H1 (cell line): ENCODE data around the gene DTD1. TPM values are rescaled to one million over a fixed set of nuclear protein-coding genes. Genes with fewer than 3 reads are reported as not detected.

Experiments used
- CTCF ChIA-PET: fragments of 300-600 bp; sonication (Branson Sonifier 250); formaldehyde crosslinking; loops from one replicate; lab custom pipeline; 2021; ENCODE audit not compliant: partially characterized antibody; lab: Charles Lee
- POLR2A ChIA-PET: fragments of 300-600 bp; sonication (Branson Sonifier 250); formaldehyde crosslinking; loops from one replicate; lab custom pipeline; 2021; ENCODE audit warnings: inconsistent platforms; ENCODE audit not compliant: partially characterized antibody; lab: Charles Lee
- DNase-seq, 2 experiments: peaks; one replicate each; pipeline versions ENCODE4 v3.0.0 to v3.0.0-alpha.2; 2010 to 2022; ENCODE audit warnings: low spot score in 2 of 2, low read depth in 1 of 2, mixed read lengths in 1 of 2
- FAIRE-seq: peaks from 2 replicates; lab custom pipeline; 2011; peaks lifted over from hg19 to GRCh38; lab: Jason Lieb, UNC
- H2AFZ ChIP-seq: 2 replicates; pipeline ENCODE4 v1.8.1; 2012; ENCODE audit warnings: low read length, inconsistent platforms
- H2AK5ac ChIP-seq: 2 replicates; pipeline ENCODE4 v1.6.1; 2013; ENCODE audit warnings: low read depth, low read length
- H2BK120ac ChIP-seq: replicated peaks from 2 replicates; pipeline ENCODE3; 2013; ENCODE audit warnings: low read depth, low read length, inconsistent platforms
- H2BK12ac ChIP-seq: 2 replicates; pipeline ENCODE4 v1.6.1; 2013; ENCODE audit warnings: low read depth, low read length
- H2BK15ac ChIP-seq: 2 replicates; pipeline ENCODE4 v1.6.1; 2013; ENCODE audit warnings: low read length
- H2BK20ac ChIP-seq: 2 replicates; pipeline ENCODE4 v1.6.1; 2013; ENCODE audit warnings: low read length
- H2BK5ac ChIP-seq: 2 replicates; pipeline ENCODE4 v1.6.1; 2013; ENCODE audit warnings: low read depth, low read length
- H3K14ac ChIP-seq: 2 replicates; pipeline ENCODE4 v1.6.1; 2013; ENCODE audit warnings: inconsistent platforms; ENCODE audit not compliant: insufficient read length
- H3K18ac ChIP-seq: 2 replicates; pipeline ENCODE4 v1.6.1; 2013; ENCODE audit warnings: low read length; ENCODE audit errors: extremely low read depth
- H3K23ac ChIP-seq: 2 replicates; pipeline ENCODE4 v1.6.1; 2013; ENCODE audit warnings: inconsistent platforms; ENCODE audit not compliant: insufficient read length
- H3K23me2 ChIP-seq: 2 replicates; pipeline ENCODE4 v1.6.1; 2013; ENCODE audit warnings: low read depth, low read length
- H3K27ac ChIP-seq: 2 replicates; pipeline ENCODE4 v1.6.1; 2011; ENCODE audit warnings: low read depth, low read length, inconsistent platforms
- H3K27me3 ChIP-seq, 4 experiments: replicated peaks in 1 of 4; 1 replicate in 1 of 4; 2 replicates in 3 of 4; pipeline versions ENCODE4 v1.6.1 to v1.8.1; 2011 to 2013; ENCODE audit warnings: low read length in 3 of 4, mild to moderate bottlenecking in 3 of 4, inconsistent platforms in 2 of 4, mixed read lengths in 2 of 4, moderate library complexity in 1 of 4; ENCODE audit not compliant: control insufficient read depth in 3 of 4, insufficient read depth in 3 of 4; ENCODE audit errors: extremely low read depth in 1 of 4
- H3K36me3 ChIP-seq, 4 experiments: 2 replicates each; pipeline versions ENCODE4 v1.6.1 to v1.8.1; 2011 to 2013; ENCODE audit warnings: mild to moderate bottlenecking in 4 of 4, low read length in 3 of 4, moderate library complexity in 2 of 4, control low read depth in 1 of 4, inconsistent platforms in 1 of 4; ENCODE audit not compliant: insufficient read depth in 4 of 4, control insufficient read depth in 2 of 4
- H3K4ac ChIP-seq: replicated peaks from 2 replicates; pipeline ENCODE3; 2013; ENCODE audit warnings: low read length, low read depth, mixed read lengths, inconsistent platforms; ENCODE audit not compliant: insufficient read length
- H3K4me1 ChIP-seq, 4 experiments: replicated peaks in 1 of 4; 1 replicate in 1 of 4; 2 replicates in 3 of 4; pipeline versions ENCODE4 v1.6.1 to v1.8.1; 2011 to 2013; ENCODE audit warnings: low read length in 3 of 4, inconsistent platforms in 2 of 4, mixed read lengths in 1 of 4; ENCODE audit not compliant: insufficient read depth in 4 of 4, control insufficient read depth in 3 of 4
- H3K4me2 ChIP-seq, 2 experiments: 2 replicates each; pipeline versions ENCODE4 v1.6.1 to v1.8.1; 2011 to 2013; ENCODE audit warnings: low read depth in 2 of 2, low read length in 2 of 2, control low read depth in 1 of 2, inconsistent platforms in 1 of 2, mild to moderate bottlenecking in 1 of 2; ENCODE audit not compliant: insufficient read depth in 1 of 2
- H3K4me3 ChIP-seq, 4 experiments: fragments of 200-600, 300-600 bp in 1 of 4; sonication (generic), shearing (Covaris generic), sonication (Bioruptor Twin) in 1 of 4; 2 replicates each; pipeline versions ENCODE4 v1.5.1 to v1.8.1; 2011 to 2016; ENCODE audit warnings: low read length in 4 of 4, low read depth in 3 of 4, control low read depth in 2 of 4, inconsistent platforms in 2 of 4, mild to moderate bottlenecking in 2 of 4, mixed read lengths in 1 of 4, moderate library complexity in 1 of 4; ENCODE audit not compliant: insufficient read depth in 2 of 4; ENCODE audit errors: extremely low read depth in 1 of 4
- H3K56ac ChIP-seq: replicated peaks from 2 replicates; pipeline ENCODE3; 2013; ENCODE audit warnings: low read depth, mild to moderate bottlenecking, mixed read lengths, low read length, inconsistent platforms; ENCODE audit not compliant: insufficient read length
- H3K79me1 ChIP-seq: 2 replicates; pipeline ENCODE4 v1.6.1; 2013; ENCODE audit warnings: low read depth, low read length, control low read depth
- H3K79me2 ChIP-seq, 2 experiments: 2 replicates each; pipeline versions ENCODE4 v1.6.1 to v1.8.1; 2012 to 2013; ENCODE audit warnings: low read length in 2 of 2, mild to moderate bottlenecking in 2 of 2, inconsistent platforms in 1 of 2; ENCODE audit not compliant: insufficient read depth in 2 of 2, control insufficient read depth in 1 of 2
- H3K9ac ChIP-seq, 4 experiments: replicated peaks in 1 of 4; 1 replicate in 1 of 4; 2 replicates in 3 of 4; pipeline versions ENCODE4 v1.6.1 to v1.8.1; 2011 to 2013; ENCODE audit warnings: low read depth in 3 of 4, low read length in 3 of 4, control low read depth in 2 of 4, mild to moderate bottlenecking in 2 of 4, moderate library complexity in 2 of 4, inconsistent platforms in 1 of 4; ENCODE audit errors: extremely low read depth in 1 of 4
- H3K9me3 ChIP-seq, 2 experiments: 2 replicates each; pipeline versions ENCODE4 v1.6.1 to v1.8.1; 2012 to 2013; ENCODE audit warnings: mild to moderate bottlenecking in 2 of 2, moderate library complexity in 2 of 2, control low read depth in 1 of 2, inconsistent platforms in 1 of 2, low read depth in 1 of 2, low read length in 1 of 2, mixed read lengths in 1 of 2; ENCODE audit not compliant: insufficient read depth in 2 of 2
- H4K20me1 ChIP-seq, 2 experiments: replicated peaks in 1 of 2; 2 replicates each; pipeline versions ENCODE3 to v1.8.1; 2011 to 2013; ENCODE audit warnings: inconsistent platforms in 2 of 2, low read length in 2 of 2, mild to moderate bottlenecking in 1 of 2; ENCODE audit not compliant: insufficient read depth in 2 of 2, control insufficient read depth in 1 of 2
- H4K5ac ChIP-seq: 2 replicates; pipeline ENCODE4 v1.6.1; 2013; ENCODE audit warnings: low read length, low read depth, mixed read lengths, inconsistent platforms; ENCODE audit not compliant: insufficient read length
- H4K8ac ChIP-seq: 2 replicates; pipeline ENCODE4 v1.8.0; 2013; ENCODE audit warnings: mild to moderate bottlenecking, moderate library complexity, low read length, inconsistent platforms; ENCODE audit not compliant: insufficient read depth; ENCODE audit errors: extremely low read depth
- H4K91ac ChIP-seq: replicated peaks from 2 replicates; pipeline ENCODE3; 2013; ENCODE audit warnings: low read length, mixed read lengths, inconsistent platforms; ENCODE audit not compliant: insufficient read length
- SIN3A ChIP-seq, 2 experiments: IDR thresholded peaks in 1 of 2; conservative IDR thresholded peaks in 1 of 2; 2 replicates each; pipeline ENCODE4 v1.6.1; 2011 to 2012; ENCODE audit warnings: low read length in 2 of 2, improper control_type of control experiment in 1 of 2, low read depth in 1 of 2, mild to moderate bottlenecking in 1 of 2
- WGBS, 2 experiments: shearing (Covaris generic) in 1 of 2; methylation state at CpG; one replicate each; pipeline versions ENCODE4 v1.1.6 to v1.1.7; 2013 to 2015; ENCODE audit warnings: low lambda C conversion rate in 2 of 2, mixed read lengths in 2 of 2, inconsistent platforms in 1 of 2, low coverage in 1 of 2, missing lambda C conversion rate in 1 of 2; ENCODE audit not compliant: insufficient replicate concordance in 2 of 2, insufficient coverage in 1 of 2, insufficient read length in 1 of 2; ENCODE audit errors: extremely low coverage in 1 of 2, missing lambda C conversion rate in 1 of 2; 5-methylcytosine and 5-hydroxymethylcytosine counted together
- polyA plus RNA-seq, 7 experiments: library from polyadenylated mRNA; depleted of rRNA in 3 of 7; stranded (reverse) in 5 of 7; unstranded in 2 of 7; fragments of >200 nt in 5 of 7; fragments of 200-250 nt in 2 of 7; gene quantifications; 1 replicate in 5 of 7; 2 replicates in 1 of 7; 4 replicates in 1 of 7; pipeline versions ENCODE4 v1.2.1 to v1.2.3, GENCODE V29; 2011 to 2013; ENCODE audit warnings: missing spikeins in 2 of 7, mixed read lengths in 2 of 7
- total RNA-seq: library from RNA; stranded (reverse); fragmentation: NEBNext Ultra II Directional; extraction: Animal tissue kit (Norgen Biotek cat#: 25700); gene quantifications from 2 replicates; pipeline ENCODE4 v1.2.1, GENCODE V29; 2021

DTD1 gene
- total and polyA plus RNA-seq, 2 of the 8 experiments (the other 6 are each of a cell fraction or from before 2014, with no cell fraction given), result 49.7 to 66.6 TPM

DNA sequence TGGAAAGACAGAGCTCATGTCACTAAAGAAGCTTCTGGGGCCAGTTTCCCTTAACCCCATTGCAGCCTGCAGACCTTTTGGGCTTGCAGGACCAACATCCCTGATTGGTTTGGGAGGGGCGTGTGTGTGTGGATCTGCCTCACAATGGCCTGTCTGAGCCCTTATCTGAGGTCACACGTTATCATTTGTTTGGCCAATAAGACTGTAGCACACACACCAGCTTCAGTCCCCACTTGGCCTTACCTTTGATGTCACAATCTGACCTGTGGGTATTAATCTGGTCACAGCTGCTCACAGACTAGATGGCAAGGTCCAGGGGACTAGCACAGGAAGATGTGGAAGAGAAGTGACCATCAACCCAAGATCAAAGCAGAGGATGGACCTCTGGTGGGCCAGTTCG is 225.6 kb downstream of the DTD1 start, which contains the start of gene SCP2D1:
TSS of gene SCP2D1 (plus strand) at position 301 of the 400 bp plus-strand sequence. CDS start at position 334, 33 bp downstream.
- no peak within 1 kb of the TSS for H3K4ac ChIP-seq
- no peak within 1 kb of the TSS for H2BK12ac ChIP-seq
- no peaks in the 10 kb centered on the region for H3K9me3 ChIP-seq
- H3K4me2 ChIP-seq, result no peak within 1 kb of the TSS
- DNase-seq (no peak), FAIRE-seq (no peak)
- no peak within 1 kb of the TSS for H3K4me3 ChIP-seq
- no peak within 1 kb of the TSS for H4K5ac ChIP-seq
- no peak within 1 kb of the TSS for H3K27ac ChIP-seq
- H3K23ac ChIP-seq, result no peak within 1 kb of the TSS
- 95% methylated on average over 3 of the region's 3 CpGs; no CpG with 5 or more reads in 1 of the 2 experiments for WGBS, 2 experiments
- ChIA-PET CTCF (interaction anchor here (0.6 to 2.0 kb wide), 3 partner anchors 11 to 414 kb away, joined by 3 to 5 read pairs (median 3); no protein-coding TSS in a partner anchor), POLR2A (no interaction called here)
- H3K23me2 ChIP-seq, result no peaks in the 10 kb centered on the region
- H3K27me3 ChIP-seq, result no peaks in the 10 kb centered on the region
- no peak within 1 kb of the TSS for H3K14ac ChIP-seq
- H3K4me1 ChIP-seq, result no peaks in the 10 kb centered on the region
- no peak within 1 kb of the TSS for H3K18ac ChIP-seq
- H3K79me2 ChIP-seq, result no peaks in the 10 kb centered on the region
- H2BK120ac ChIP-seq, result no peak within 1 kb of the TSS
- H3K56ac ChIP-seq, result no peak within 1 kb of the TSS
- no peak within 1 kb of the TSS for H4K91ac ChIP-seq
- no peak within 1 kb of the TSS for H2BK5ac ChIP-seq
- no peak within 1 kb of the TSS for H2BK15ac ChIP-seq
- no peak within 1 kb of the TSS for H4K8ac ChIP-seq
- H3K9ac ChIP-seq, result no peak within 1 kb of the TSS
- H2AFZ ChIP-seq, result no peak within 1 kb of the TSS
- H2AK5ac ChIP-seq, result no peak within 1 kb of the TSS
- H4K20me1 ChIP-seq, result no peaks in the 10 kb centered on the region
- no peaks in the 10 kb centered on the region for H3K36me3 ChIP-seq
- no peaks in the 10 kb centered on the region for H3K79me1 ChIP-seq
- H2BK20ac ChIP-seq, result no peak within 1 kb of the TSS
- TF ChIP-seq SIN3A (conservative IDR thresholded peaks at IDR 0.05 in 1 of 2, IDR thresholded peaks at IDR 0.05 in 1 of 2; ENCODE audit: low read depth in 1 of 2, low read length in 2 of 2), result no peak
